H9 (cell line): ENCODE measurements around the gene NAA16. TPM values are rescaled to one million over a fixed set of nuclear protein-coding genes. Genes with fewer than 3 reads are reported as not detected.

Experiments
- DNase-seq: peaks from one replicate; pipeline ENCODE4 v3.0.0-alpha.2; 2017
- H2AFZ ChIP-seq: one replicate; pipeline ENCODE4 v1.6.1; 2013; ENCODE audit warnings: mild to moderate bottlenecking, low read length, control low read depth, moderate library complexity
- H2AK5ac ChIP-seq: 2 replicates; pipeline ENCODE4 v1.6.1; 2013; ENCODE audit warnings: low read length, control low read depth, mixed read lengths; ENCODE audit not compliant: insufficient read length
- H2BK120ac ChIP-seq: one replicate; pipeline ENCODE4 v1.6.1; 2013; ENCODE audit warnings: low read depth, mild to moderate bottlenecking, low read length, control low read depth, inconsistent platforms; ENCODE audit not compliant: poor library complexity, severe bottlenecking
- H2BK12ac ChIP-seq: 2 replicates; pipeline ENCODE4 v1.6.1; 2013; ENCODE audit warnings: low read length, control low read depth, mixed read lengths, low read depth; ENCODE audit not compliant: insufficient read length
- H2BK15ac ChIP-seq: 2 replicates; pipeline ENCODE4 v1.6.1; 2013; ENCODE audit warnings: low read depth, low read length, control low read depth
- H2BK20ac ChIP-seq: one replicate; pipeline ENCODE4 v1.6.1; 2013; ENCODE audit warnings: low read depth, mild to moderate bottlenecking, low read length, control low read depth, inconsistent platforms; ENCODE audit not compliant: poor library complexity, severe bottlenecking
- H2BK5ac ChIP-seq: 2 replicates; pipeline ENCODE4 v1.6.1; 2013; ENCODE audit warnings: low read length, control low read depth, mixed read lengths; ENCODE audit not compliant: insufficient read length
- H3K14ac ChIP-seq: 2 replicates; pipeline ENCODE4 v1.6.1; 2013; ENCODE audit warnings: low read length, control low read depth; ENCODE audit not compliant: insufficient read depth
- H3K18ac ChIP-seq: 2 replicates; pipeline ENCODE4 v1.6.1; 2013; ENCODE audit warnings: low read depth, mild to moderate bottlenecking, mixed read lengths, low read length, control low read depth; ENCODE audit not compliant: insufficient read length
- H3K23ac ChIP-seq: 2 replicates; pipeline ENCODE4 v1.6.1; 2013; ENCODE audit warnings: low read length, control low read depth, mixed read lengths, low read depth; ENCODE audit not compliant: insufficient read length
- H3K23me2 ChIP-seq: 2 replicates; pipeline ENCODE4 v1.6.1; 2013; ENCODE audit warnings: low read depth, mild to moderate bottlenecking, mixed read lengths, low read length, control low read depth; ENCODE audit not compliant: insufficient read length, poor library complexity, severe bottlenecking
- H3K27ac ChIP-seq: 2 replicates; pipeline ENCODE4 v1.5.1; 2013; ENCODE audit warnings: low read length, control low read depth, mixed read lengths, low read depth; ENCODE audit not compliant: insufficient read length
- H3K27me3 ChIP-seq: 2 replicates; pipeline ENCODE4 v1.6.1; 2013; ENCODE audit warnings: low read length, control low read depth, inconsistent platforms; ENCODE audit not compliant: insufficient read depth
- H3K4ac ChIP-seq: 2 replicates; pipeline ENCODE4 v1.6.1; 2013; ENCODE audit warnings: low read depth, mild to moderate bottlenecking, control low read depth, inconsistent platforms, low read length, moderate library complexity
- H3K4me1 ChIP-seq: 2 replicates; pipeline ENCODE4 v1.6.1; 2013; ENCODE audit warnings: low read length, control low read depth, inconsistent platforms; ENCODE audit not compliant: insufficient read depth
- H3K4me2 ChIP-seq: 2 replicates; pipeline ENCODE4 v1.6.1; 2013; ENCODE audit warnings: low read length, control low read depth, mixed read lengths; ENCODE audit not compliant: insufficient read length, insufficient read depth
- H3K56ac ChIP-seq: 2 replicates; pipeline ENCODE4 v1.6.1; 2013; ENCODE audit warnings: low read depth, mild to moderate bottlenecking, mixed read lengths, low read length, control low read depth; ENCODE audit not compliant: insufficient read length
- H3K79me1 ChIP-seq: 2 replicates; pipeline ENCODE4 v1.6.1; 2013; ENCODE audit warnings: low read depth, mild to moderate bottlenecking, moderate library complexity, low read length, control low read depth, inconsistent platforms; ENCODE audit not compliant: insufficient read depth, poor library complexity, severe bottlenecking
- H3K79me2 ChIP-seq: 2 replicates; pipeline ENCODE4 v1.6.1; 2013; ENCODE audit warnings: low read length, control low read depth, inconsistent platforms; ENCODE audit not compliant: insufficient read depth
- H3K9ac ChIP-seq: 2 replicates; pipeline ENCODE4 v1.6.1; 2013; ENCODE audit warnings: low read length, control low read depth, mixed read lengths; ENCODE audit not compliant: insufficient read length; ENCODE audit errors: extremely low read depth
- H3K9me3 ChIP-seq: one replicate; pipeline ENCODE4 v1.6.1; 2013; ENCODE audit warnings: low read depth, low read length, inconsistent platforms; ENCODE audit not compliant: control insufficient read depth
- H3T11ph ChIP-seq: one replicate; pipeline ENCODE4 v1.6.1; 2013; ENCODE audit warnings: mild to moderate bottlenecking, low read length, control low read depth, inconsistent platforms
- H4K20me1 ChIP-seq: one replicate; pipeline ENCODE4 v1.6.1; 2013; ENCODE audit not compliant: control insufficient read depth, insufficient read length, insufficient read depth
- H4K5ac ChIP-seq: 2 replicates; pipeline ENCODE4 v1.6.1; 2013; ENCODE audit warnings: low read depth, mild to moderate bottlenecking, mixed read lengths, low read length, control low read depth; ENCODE audit not compliant: insufficient read length
- H4K8ac ChIP-seq: replicated peaks from 2 replicates; pipeline ENCODE4 v1.6.1; 2013; ENCODE audit warnings: low read length, control low read depth, mixed read lengths, low read depth; ENCODE audit not compliant: insufficient read length
- H4K91ac ChIP-seq: 2 replicates; pipeline ENCODE4 v1.6.1; 2013; ENCODE audit warnings: low read depth, mild to moderate bottlenecking, moderate library complexity, mixed read lengths, low read length, control low read depth; ENCODE audit not compliant: insufficient read length
- H3K27ac Mint-ChIP-seq, 3 experiments: 2 replicates in 2 of 3; 3 replicates in 1 of 3; pipeline ENCODE4 v1.8.0; 2020 to 2021; ENCODE audit warnings: mixed read lengths in 3 of 3, mild to moderate bottlenecking in 1 of 3, moderate library complexity in 1 of 3
- H3K27me3 Mint-ChIP-seq: 2 replicates; pipeline ENCODE4 v1.8.0; 2021; ENCODE audit warnings: low read depth, mild to moderate bottlenecking, moderate library complexity, mixed read lengths
- H3K36me3 Mint-ChIP-seq, 3 experiments: 2 replicates in 2 of 3; 3 replicates in 1 of 3; pipeline ENCODE4 v1.8.0; 2020 to 2021; ENCODE audit warnings: low read depth in 3 of 3, mixed read lengths in 3 of 3; ENCODE audit not compliant: insufficient read depth in 1 of 3
- H3K4me1 Mint-ChIP-seq, 2 experiments: 2 replicates each; pipeline ENCODE4 v1.8.0; 2020; ENCODE audit warnings: mixed read lengths in 2 of 2
- H3K4me3 Mint-ChIP-seq, 2 experiments: 2 replicates in 1 of 2; 3 replicates in 1 of 2; pipeline ENCODE4 v1.8.0; 2020 to 2021; ENCODE audit warnings: mild to moderate bottlenecking in 2 of 2, mixed read lengths in 2 of 2, moderate library complexity in 1 of 2
- H3K9me3 Mint-ChIP-seq, 2 experiments: 2 replicates in 1 of 2; 3 replicates in 1 of 2; pipeline ENCODE4 v1.8.0; 2020; ENCODE audit warnings: mild to moderate bottlenecking in 2 of 2, mixed read lengths in 2 of 2, moderate library complexity in 1 of 2
- CTCF ChIP-seq: fragments of 200-600 bp; sonication (generic); conservative IDR thresholded peaks from 3 replicates; pipeline ENCODE4 v1.8.0; 2021; ENCODE audit warnings: antibody characterized with exemption, mild to moderate bottlenecking
- WGBS: extraction: QIAGEN DNeasy Blood & Tissue Kit; methylation state at CpG from one replicate; pipeline ENCODE4 v1.1.7; 2013; ENCODE audit warnings: missing lambda C conversion rate, low lambda C conversion rate, mixed read lengths; ENCODE audit not compliant: insufficient read length; ENCODE audit errors: extremely low coverage; 5-methylcytosine and 5-hydroxymethylcytosine counted together
- total RNA-seq: library from RNA; stranded (reverse); gene quantifications from 2 replicates; pipeline ENCODE4 v1.2.1, GENCODE V29; 2021

Gene NAA16
- total RNA-seq, 1 experiment from 2014 or later: 37.7 TPM

- H3K27me3 ChIP-seq: no peaks in the 10 kb centered on the region
- H4K91ac ChIP-seq: no peak overlapping the region
- H2BK15ac ChIP-seq: no peak overlapping the region
- no peak overlapping the region for H3K14ac ChIP-seq
- no peak overlapping the region for H3K27ac ChIP-seq
- H3K79me1 ChIP-seq: no peaks in the 10 kb centered on the region
- H3K4ac ChIP-seq: no peak overlapping the region
- H2BK5ac ChIP-seq: no peak overlapping the region
- no peak overlapping the region for H3K4me2 ChIP-seq
- WGBS: no CpG with 5 or more reads among the region's 3 CpGs
- H2BK20ac ChIP-seq: no peak overlapping the region
- no peak for DNase-seq
- TF ChIP-seq CTCF: no peak
- H3K56ac ChIP-seq: no peak overlapping the region
- no peak overlapping the region for H2AFZ ChIP-seq
- no peaks in the 10 kb centered on the region for H3K79me2 ChIP-seq
- Mint-ChIP-seq H3K4me3 (no peak overlapping the region), H3K36me3 (no peaks in the 10 kb centered on the region), H3K4me1 (0 out of 4 replicates have a peak, but pooled peaks cover 0 to 3% of the 10 kb centered on the region in 2 experiments), H3K27me3 (no peaks in the 10 kb centered on the region), H3K27ac (no peak overlapping the region), H3K9me3 (no peaks in the 10 kb centered on the region)
- H4K8ac ChIP-seq: no peak overlapping the region
- H3K23me2 ChIP-seq: no peaks in the 10 kb centered on the region
- H3K18ac ChIP-seq: no peak overlapping the region
- H3K9ac ChIP-seq: no peak overlapping the region
- no peak overlapping the region for H2BK12ac ChIP-seq
- H3T11ph ChIP-seq: no peak overlapping the region
- H2BK120ac ChIP-seq: no peak overlapping the region
- no peaks in the 10 kb centered on the region for H3K9me3 ChIP-seq
- no peak overlapping the region for H4K5ac ChIP-seq
- no peaks in the 10 kb centered on the region for H4K20me1 ChIP-seq
- H3K4me1 ChIP-seq: no peaks in the 10 kb centered on the region
- H2AK5ac ChIP-seq: no peak overlapping the region
- H3K23ac ChIP-seq: no peak overlapping the region
Observed at GRCh38 chr13:41416276-41416675, 105.2 kb downstream of the NAA16 start.
